HG02938 (cell line): ENCODE data around the gene RCAN2.
"Not testable (repeated sequence)": the region's sequence is repeated elsewhere in the genome, so short reads cannot be mapped to it uniquely, and the experiment has no call there.

ENCODE experiments used
- ATAC-seq: cut with Tn5 transposase; IDR thresholded peaks from one replicate; pipeline ENCODE4 v1.9.1; 2021; ENCODE audit warnings: mild to moderate bottlenecking, moderate library complexity; ENCODE audit not compliant: unreplicated experiment

Gene RCAN2

GRCh38 chr6:46440641-46441040, 50.6 kb downstream of the RCAN2 start:
- no peak for ATAC-seq

GRCh38 chr6:46440141-46440540, 51.1 kb downstream of the RCAN2 start:
- no peak for ATAC-seq

GRCh38 chr6:46438245-46438644, 53.0 kb downstream of the RCAN2 start:
- ATAC-seq, result no peak

GRCh38 chr6:46437671-46438221, 53.5 kb downstream of the RCAN2 start:
- no peak for ATAC-seq

DNA sequence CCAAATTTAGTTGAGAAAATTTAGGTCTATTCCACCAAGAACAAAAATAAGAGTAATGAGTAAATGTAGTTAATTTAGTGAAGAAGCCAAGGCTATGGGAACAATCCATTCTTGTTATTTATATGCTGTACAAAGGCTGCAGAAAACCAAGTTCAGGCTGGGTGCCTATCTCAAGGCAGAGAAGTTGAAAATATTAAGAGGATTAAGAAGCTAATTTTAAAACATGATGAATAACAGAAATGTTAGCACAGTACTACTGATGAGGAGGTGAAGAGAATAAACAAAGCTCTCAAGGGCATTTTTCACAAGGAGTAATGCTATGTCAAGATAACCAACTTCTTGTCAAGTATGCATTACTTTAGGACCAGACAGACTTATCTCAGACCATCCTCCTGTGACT, 68.6 kb downstream of the RCAN2 start:
- no peak for ATAC-seq

GRCh38 chr6:46421939-46422338, 69.3 kb downstream of the RCAN2 start:
- ATAC-seq, result no peak

DNA sequence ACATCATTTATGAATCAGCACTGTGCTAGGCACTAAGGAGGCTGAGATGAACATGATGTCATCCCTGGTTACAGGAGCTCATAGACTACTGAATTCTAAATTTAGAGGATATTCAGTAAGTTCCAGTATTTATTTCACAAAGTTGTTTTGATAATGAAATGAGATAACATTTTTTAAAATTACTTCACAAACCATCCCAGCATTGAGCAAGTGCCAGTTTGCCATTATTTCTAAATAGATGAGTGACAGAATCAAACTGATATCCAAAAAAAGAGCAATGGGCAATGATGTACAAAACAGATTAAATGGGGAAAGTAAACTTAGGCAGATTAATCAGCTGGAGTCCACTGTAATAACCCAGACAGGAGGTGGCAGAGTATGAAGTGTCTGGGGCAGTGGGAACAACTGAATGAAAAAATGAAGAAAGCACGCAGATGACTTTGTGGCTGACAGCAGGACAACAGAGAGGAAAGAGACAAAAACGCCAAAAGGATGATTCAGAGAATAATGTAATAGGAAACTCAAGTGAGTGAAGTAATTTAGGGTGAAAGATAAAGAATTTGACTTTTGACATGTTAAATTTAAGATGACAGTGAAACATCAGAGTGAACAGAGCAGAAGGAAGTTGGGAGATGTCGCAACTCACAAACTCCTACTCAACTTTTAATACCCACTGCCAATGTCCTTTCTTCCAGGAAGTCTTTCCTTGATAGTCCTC, 70.2 kb downstream of the RCAN2 start:
- no peak for ATAC-seq

- no peak for ATAC-seq
Observed at GRCh38 chr6:46419576-46420002, 71.7 kb downstream of the RCAN2 start.

DNA sequence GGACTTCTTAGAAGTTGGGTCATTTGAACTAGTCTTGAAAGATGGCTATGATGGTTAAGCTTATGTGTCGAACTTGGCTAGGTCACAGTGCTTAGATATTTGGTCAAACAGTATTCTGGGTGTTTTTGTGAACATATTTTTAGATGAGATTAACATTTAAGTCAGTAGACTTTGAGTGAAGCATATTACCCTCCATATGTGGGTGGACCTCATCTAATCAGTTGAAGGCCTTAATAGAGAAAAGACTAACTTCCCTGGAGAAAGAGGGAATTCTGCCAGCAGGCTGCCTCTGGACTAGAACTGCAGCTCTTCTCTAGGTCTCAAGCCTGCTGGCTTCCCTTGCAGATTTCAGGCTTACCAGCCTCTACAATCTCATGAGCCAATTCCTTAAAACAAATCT, 76.9 kb downstream of the RCAN2 start:
- ATAC-seq, result no peak

GRCh38 chr6:46412662-46413061, 78.6 kb downstream of the RCAN2 start:
- no peak for ATAC-seq

DNA sequence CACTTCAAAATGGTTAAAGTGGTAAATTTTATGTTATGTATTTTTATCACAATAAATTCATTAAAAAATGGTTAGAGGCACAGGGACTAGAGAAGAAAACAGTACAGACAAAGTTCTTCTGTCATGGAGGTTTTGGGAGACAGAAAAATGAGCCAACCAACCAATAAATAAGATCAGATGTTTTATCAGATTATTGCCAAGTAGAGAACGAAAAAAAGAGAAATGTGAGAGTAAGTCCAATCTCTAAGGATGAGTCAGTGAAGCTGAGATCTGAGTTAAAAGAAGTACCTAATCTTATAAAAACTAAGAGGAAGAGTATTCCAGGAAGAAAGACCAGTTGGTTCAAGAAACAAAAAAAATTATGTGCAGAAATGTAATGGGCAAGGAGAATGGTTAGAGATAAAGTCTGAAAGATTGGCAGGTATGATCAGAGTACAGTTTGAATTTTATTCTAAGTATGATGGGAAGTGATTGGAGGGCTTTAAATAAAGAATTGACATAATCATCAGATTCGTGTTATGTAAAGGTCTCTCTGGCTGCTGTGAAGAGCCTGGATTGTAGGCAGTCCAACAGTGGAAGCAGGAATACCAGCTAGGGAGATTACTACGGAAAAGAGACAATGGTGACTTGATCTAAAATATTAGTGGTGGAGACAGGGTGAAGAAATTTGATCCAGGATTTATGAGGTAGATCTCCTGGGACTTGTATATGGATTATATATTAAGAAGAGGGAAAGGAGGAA, 79.6 kb downstream of the RCAN2 start:
- no peak for ATAC-seq

DNA sequence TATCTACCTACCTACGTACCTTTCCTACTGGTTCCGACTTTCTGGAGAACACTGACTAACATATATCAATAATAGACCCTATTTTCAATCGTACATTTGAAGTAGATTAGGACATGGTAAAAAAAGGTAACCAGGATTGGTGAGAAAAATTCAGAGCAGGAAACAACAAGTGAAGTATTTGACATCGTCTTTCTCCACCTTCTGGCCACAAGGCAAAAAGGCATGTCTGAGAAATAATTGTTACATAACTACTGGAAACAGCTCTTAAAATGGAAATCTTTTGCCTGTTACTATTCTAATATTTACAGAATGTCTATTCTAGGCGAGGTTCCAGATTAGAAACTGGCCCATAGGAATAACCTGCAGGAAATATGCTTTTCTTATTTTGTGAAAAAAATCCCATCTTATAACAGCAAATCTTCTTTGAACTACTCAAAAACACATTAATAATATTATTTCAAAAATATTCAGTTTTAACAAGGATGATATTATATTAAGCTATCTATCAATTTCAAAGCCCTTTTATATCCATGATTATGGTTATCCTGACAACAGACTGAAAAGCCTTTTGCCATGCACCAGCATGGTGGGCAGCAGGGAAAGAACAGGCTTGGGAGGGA, 80.8 kb downstream of the RCAN2 start:
- ATAC-seq, result no peak

DNA sequence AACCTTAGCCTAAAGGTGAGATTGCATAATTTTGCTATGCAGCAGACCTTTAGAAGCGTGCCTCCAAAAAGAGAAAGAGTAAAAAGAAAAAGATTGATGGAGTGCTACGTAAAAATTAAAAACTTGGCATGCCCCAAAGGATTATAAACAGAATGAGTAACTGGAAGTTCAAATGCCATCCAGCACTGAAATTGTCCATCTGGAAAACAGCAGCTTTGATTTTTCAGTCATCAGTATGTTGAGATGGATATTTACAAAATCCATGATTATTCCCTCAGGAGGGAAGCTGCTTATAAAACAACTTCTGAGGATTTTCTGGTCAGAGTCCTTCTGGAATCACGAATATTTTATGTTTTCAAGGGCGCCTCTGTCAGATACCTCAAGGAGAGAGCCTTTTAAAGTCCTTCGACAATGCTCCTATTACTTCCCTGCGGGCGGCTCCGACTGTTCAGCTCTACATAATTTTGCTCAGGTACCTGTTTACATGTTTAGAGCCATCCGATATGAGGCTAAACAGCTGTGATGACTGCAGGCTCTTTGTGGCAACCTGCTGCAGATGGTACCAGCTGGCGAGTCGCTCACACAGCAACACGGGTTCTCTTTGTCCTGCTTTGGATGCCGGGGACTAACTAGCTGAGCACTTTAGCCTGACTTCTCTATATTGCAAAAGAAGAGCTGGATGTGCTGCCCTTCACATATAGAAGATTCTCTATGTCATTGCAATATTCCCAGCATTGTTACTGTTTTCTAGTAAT, 83.3 kb downstream of the RCAN2 start:
- ATAC-seq, result no peak

DNA sequence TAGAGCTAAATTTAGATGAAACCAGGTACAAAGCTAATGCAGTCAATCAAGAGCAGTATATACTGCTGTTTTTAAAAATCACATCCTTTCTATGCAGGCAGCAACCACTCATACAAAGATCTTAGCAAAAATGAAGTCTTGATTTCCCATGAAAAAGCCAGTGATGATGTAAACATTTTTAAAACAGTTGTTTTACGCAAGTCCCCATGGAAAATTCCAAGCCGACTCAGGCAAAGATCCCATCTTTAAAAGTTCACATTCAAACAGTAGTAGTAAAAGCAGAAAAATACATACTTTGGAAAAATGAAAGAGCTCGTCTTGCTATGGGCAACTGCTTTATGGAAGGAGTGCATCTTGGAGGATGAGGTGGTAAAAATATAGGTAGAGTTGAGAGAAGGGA, 84.0 kb downstream of the RCAN2 start:
- ATAC-seq, result no peak

DNA sequence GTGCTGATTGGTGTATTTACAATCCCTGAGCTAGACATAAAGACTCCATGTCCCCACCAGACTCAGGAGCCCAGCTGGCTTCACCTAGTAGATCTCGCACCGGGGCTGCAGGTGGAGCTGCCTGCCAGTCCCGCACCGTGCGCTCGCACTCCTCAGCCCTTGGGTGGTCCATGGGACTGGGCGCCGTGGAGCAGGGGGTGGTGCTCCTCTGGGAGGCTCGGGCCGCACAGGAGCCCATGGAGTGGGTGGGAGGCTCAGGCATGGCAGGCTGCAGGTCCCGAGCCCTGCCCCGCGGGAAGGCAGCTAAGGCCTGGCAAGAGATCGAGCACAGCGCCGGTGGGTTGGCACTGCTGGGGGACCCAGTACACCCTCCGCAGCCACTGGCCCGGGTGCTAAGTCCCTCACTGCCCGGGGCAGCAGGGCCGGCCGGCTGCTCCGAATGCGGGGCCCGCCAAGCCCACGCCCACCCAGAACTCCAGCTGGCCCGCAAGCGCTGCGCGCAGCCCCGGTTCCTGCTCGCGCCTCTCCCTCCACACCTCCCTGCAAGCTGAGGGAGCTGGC, 85.5 kb downstream of the RCAN2 start:
- ATAC-seq, result not testable (repeated sequence)

- no peak for ATAC-seq
Observed at GRCh38 chr6:46400898-46401297, 90.4 kb downstream of the RCAN2 start.

- no peak for ATAC-seq
Observed at GRCh38 chr6:46395530-46395929, 95.7 kb downstream of the RCAN2 start.

DNA sequence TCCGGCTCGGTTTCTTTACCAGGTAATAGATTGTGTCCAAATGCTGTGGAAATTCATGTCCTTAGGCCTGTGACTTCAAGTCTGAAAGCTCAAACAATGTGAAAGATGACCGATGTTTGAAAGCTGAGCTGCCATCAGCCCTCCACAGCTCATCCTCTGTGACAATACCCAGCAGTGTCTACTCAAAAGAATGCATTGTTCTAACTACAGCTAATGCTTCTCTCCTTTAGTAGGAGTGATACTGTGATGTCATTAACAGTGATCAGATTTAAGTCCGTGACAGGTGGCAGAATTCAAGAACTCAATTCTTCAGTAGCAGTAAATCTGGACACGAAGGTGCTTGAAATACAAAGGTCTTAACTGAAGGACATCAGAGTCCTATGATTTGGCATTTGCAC, 97.3 kb downstream of the RCAN2 start:
- ATAC-seq, result no peak

GRCh38 chr6:46393161-46393939, 97.9 kb downstream of the RCAN2 start:
- ATAC-seq, result no peak

DNA sequence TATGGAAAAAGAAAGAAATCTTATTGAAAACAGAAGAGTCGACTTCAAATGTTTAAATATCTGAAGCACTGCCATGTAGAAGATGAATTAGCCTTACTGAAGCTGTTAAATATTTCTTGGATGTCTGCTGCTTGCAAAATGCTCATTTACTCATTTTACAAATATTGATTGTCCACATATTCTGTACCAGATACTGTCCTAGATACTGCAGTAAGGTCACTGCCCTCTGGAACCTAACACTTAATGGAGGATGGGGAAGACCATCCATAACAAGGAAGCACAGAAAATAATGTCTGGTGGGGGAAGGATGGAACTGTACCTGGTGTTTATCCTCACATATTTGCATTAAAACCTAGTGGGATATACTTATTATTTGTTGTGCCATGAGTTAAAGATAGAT, 99.0 kb downstream of the RCAN2 start:
- no peak for ATAC-seq
